IPS-NIHi7 (cell line): ENCODE data around the gene FHOD1.

ENCODE experiments used
- DNase-seq: peaks from one replicate; pipeline ENCODE4 v3.0.0; 2012; ENCODE audit warnings: mixed read lengths; ENCODE audit errors: extremely low spot score

Gene FHOD1

GRCh38 chr16:67208154-67208896, 39.0 kb downstream of the FHOD1 start:
- no peak for DNase-seq

- peak; percentile 19 for DNase-seq
Measured at GRCh38 chr16:67207249-67208091, 39.8 kb downstream of the FHOD1 start.

GRCh38 chr16:67206838-67207248, 40.4 kb downstream of the FHOD1 start:
- DNase-seq: no peak

- no peak for DNase-seq
Measured at GRCh38 chr16:67206129-67206837, 41.0 kb downstream of the FHOD1 start.

GRCh38 chr16:67204076-67204475, 43.2 kb downstream of the FHOD1 start:
- no peak for DNase-seq

GRCh38 chr16:67202956-67203493, 44.3 kb downstream of the FHOD1 start:
- DNase-seq: no peak

- no peak for DNase-seq
Measured at GRCh38 chr16:67202426-67202825, 44.9 kb downstream of the FHOD1 start.

- DNase-seq: no peak
Measured at GRCh38 chr16:67201411-67202345, 45.6 kb downstream of the FHOD1 start.

GRCh38 chr16:67200491-67200890, 46.8 kb downstream of the FHOD1 start:
- DNase-seq: no peak

GRCh38 chr16:67199808-67200198, 47.5 kb downstream of the FHOD1 start:
- DNase-seq: peak; percentile 84

- DNase-seq: peak; percentile 91
Measured at GRCh38 chr16:67199011-67199807, 48.1 kb downstream of the FHOD1 start, which contains the start of gene ELMO3. TSS of gene ELMO3 (plus strand) at chr16:67199131. CDS start at chr16:67199327, 196 bp downstream.

- peak; percentile 72 for DNase-seq
Measured at GRCh38 chr16:67198238-67198734, 49.0 kb downstream of the FHOD1 start.

GRCh38 chr16:67197704-67198103, 49.6 kb downstream of the FHOD1 start:
- no peak for DNase-seq

GRCh38 chr16:67196881-67197280, 50.4 kb downstream of the FHOD1 start:
- DNase-seq: no peak

- no peak for DNase-seq
Measured at GRCh38 chr16:67195676-67196075, 51.6 kb downstream of the FHOD1 start.

- DNase-seq: no peak
Measured at GRCh38 chr16:67194260-67194659, 53.0 kb downstream of the FHOD1 start.

GRCh38 chr16:67193536-67193935, 53.7 kb downstream of the FHOD1 start:
- no peak for DNase-seq

- DNase-seq: no peak
Measured at GRCh38 chr16:67192781-67193361, 54.4 kb downstream of the FHOD1 start.

- DNase-seq: peak; percentile 88
Measured at GRCh38 chr16:67191995-67192681, 55.1 kb downstream of the FHOD1 start, which contains the start of gene E2F4. TSS of gene E2F4 (plus strand) at chr16:67192155. CDS start at chr16:67192228, 73 bp downstream.
